ENCODE results near the gene ATXN1L. TPM values are rescaled to one million over a fixed set of nuclear protein-coding genes. Genes with fewer than 3 reads are reported as not detected.

Gene ATXN1L, protein sequence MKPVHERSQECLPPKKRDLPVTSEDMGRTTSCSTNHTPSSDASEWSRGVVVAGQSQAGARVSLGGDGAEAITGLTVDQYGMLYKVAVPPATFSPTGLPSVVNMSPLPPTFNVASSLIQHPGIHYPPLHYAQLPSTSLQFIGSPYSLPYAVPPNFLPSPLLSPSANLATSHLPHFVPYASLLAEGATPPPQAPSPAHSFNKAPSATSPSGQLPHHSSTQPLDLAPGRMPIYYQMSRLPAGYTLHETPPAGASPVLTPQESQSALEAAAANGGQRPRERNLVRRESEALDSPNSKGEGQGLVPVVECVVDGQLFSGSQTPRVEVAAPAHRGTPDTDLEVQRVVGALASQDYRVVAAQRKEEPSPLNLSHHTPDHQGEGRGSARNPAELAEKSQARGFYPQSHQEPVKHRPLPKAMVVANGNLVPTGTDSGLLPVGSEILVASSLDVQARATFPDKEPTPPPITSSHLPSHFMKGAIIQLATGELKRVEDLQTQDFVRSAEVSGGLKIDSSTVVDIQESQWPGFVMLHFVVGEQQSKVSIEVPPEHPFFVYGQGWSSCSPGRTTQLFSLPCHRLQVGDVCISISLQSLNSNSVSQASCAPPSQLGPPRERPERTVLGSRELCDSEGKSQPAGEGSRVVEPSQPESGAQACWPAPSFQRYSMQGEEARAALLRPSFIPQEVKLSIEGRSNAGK
- total RNA-seq (2022; extraction: Qiagen RNA extraction; ENCODE audit: low read depth), result 12.9 to 18.0 TPM (median 17.1 TPM) in 5 replicates

DNA sequence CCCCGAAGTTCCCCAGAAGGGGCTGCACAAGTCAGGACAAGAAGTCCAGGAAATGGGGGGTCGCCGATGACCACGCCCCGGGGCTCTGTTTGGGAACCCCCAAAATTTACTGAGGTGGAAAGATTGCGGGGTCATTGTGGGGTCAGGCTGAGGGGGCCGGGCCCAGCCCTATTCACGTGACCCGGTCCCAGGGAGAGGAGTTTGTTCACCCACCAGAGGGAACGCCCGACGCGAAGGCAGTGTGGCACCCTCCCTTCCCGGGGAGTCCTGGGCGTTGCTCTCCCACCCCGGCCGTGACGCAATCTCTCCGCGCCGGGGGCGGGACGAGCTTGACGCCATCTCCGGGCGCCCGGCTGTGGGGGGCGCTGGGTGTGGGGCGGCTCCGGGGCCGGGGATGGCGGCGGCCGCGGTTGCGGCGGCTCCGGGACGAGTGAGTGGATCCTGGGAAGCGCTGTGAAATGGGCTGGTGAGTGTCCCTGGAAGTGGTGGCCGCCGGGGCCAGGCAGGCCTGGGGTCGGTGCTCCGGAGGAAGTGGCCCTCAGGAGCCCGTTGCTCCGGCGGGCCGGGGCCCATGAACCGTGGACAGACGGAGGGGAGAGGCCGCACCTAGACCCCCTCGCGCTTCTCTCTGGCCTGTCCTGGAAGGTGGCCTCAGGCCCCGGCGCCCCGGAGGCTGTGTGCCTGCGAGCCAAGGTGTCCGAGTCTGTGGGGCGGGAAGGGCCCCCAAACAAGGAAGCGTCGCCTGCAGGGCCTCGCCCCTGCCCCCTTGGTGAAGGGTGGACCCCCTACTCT lies at the start of gene ATXN1L:
Gene ATXN1L, plus strand, starts transcription at position 338 of the 792 bp plus-strand sequence. CDS start 3,765 bp downstream, outside the sequence.

GRCh38 chr16:71808593-71809459 lies 37.0 kb upstream of the ATXN1L start, which contains the start of gene AP1G1:
TSS of gene AP1G1 (minus strand) at chr16:71808834. CDS start at chr16:71789479, 19,355 bp downstream.

GRCh38 chr16:71883849-71884638 lies 38.3 kb downstream of the ATXN1L start, which contains the start of gene ZNF821:
TSS of gene ZNF821 (minus strand) at chr16:71884182. CDS start at chr16:71879946, 4,236 bp downstream.

DNA sequence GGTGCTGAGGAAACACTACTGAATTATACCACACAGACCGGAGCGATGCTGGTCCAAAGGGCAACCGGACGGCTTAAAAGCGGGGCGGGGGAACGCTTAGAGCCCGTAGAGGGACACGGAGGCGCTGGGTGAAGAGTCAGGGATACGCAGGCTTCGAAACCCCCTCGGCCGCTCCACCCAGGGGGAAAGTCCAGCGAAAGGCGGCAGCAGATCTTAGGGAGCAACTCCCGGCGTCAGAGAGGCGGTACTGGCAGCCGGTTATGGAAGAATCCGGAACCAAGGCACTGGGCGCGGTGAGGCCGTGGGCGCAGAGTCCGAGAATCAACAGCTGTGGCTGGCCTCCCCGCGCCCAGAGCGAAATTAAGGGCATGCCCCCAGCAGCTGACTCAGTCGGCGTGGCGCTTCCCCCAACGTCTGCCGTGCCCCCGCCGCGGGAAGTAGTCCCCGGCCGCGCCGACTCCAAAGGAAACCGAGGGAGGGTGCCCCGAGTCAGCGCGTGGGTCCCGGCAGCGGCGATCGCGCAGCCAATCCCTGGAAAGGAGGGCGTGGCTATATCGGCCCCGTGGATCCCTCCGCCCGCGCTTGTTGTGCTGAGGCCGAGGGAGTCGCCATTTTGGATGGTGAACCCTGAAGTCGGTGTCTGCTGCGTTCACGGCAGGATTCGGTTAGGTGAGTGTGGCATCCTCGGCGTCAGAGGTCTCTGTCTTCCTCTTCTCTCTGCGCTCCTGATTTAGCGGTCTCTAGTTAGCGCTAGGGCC lies 49.3 kb downstream of the ATXN1L start, which contains the start of gene IST1:
Gene IST1, plus strand, starts transcription at position 611 of the 758 bp plus-strand sequence. CDS start 20,110 bp downstream, outside the sequence.

Other genes starting within 250 kb of the ATXN1L start
- gene MARVELD3, start 219.8 kb upstream of the ATXN1L start, total RNA-seq (2022; extraction: Qiagen RNA extraction; ENCODE audit: low read depth), result 0.20 to 0.61 TPM (median 0.22 TPM) in 5 replicates
- 6.4 to 10.8 TPM (median 9.6 TPM) in 5 replicates for gene PHLPP2, start 121.3 kb upstream of the ATXN1L start, total RNA-seq (2022; extraction: Qiagen RNA extraction; ENCODE audit: low read depth)
- gene AP1G1, start 37.1 kb upstream of the ATXN1L start, total RNA-seq (2022; extraction: Qiagen RNA extraction; ENCODE audit: low read depth), result 44.8 to 48.6 TPM (median 47.1 TPM) in 5 replicates
- 4.0 to 4.8 TPM (median 4.4 TPM) in 5 replicates for gene ZNF821, start 38.2 kb downstream of the ATXN1L start, total RNA-seq (2022; extraction: Qiagen RNA extraction; ENCODE audit: low read depth)
- gene IST1, start 49.6 kb downstream of the ATXN1L start, total RNA-seq (2022; extraction: Qiagen RNA extraction; ENCODE audit: low read depth), result 163 to 213 TPM (median 171 TPM) in 5 replicates
- not detected in 5 replicates for gene PKD1L3, start 154.4 kb downstream of the ATXN1L start, total RNA-seq (2022; extraction: Qiagen RNA extraction; ENCODE audit: low read depth)
- gene DHODH, start 162.8 kb downstream of the ATXN1L start, total RNA-seq (2022; extraction: Qiagen RNA extraction; ENCODE audit: low read depth), result 12.2 to 16.2 TPM (median 13.4 TPM) in 5 replicates
- not detected in 5 replicates for gene HP, start 208.5 kb downstream of the ATXN1L start, total RNA-seq (2022; extraction: Qiagen RNA extraction; ENCODE audit: low read depth)
- not detected in 5 replicates for gene HPR, start 217.2 kb downstream of the ATXN1L start, total RNA-seq (2022; extraction: Qiagen RNA extraction; ENCODE audit: low read depth)
- gene TXNL4B, start 247.6 kb downstream of the ATXN1L start, total RNA-seq (2022; extraction: Qiagen RNA extraction; ENCODE audit: low read depth), result 18.5 to 27.6 TPM (median 20.6 TPM) in 5 replicates
- 49.1 to 51.5 TPM (median 50.7 TPM) in 5 replicates for gene DHX38, start 247.9 kb downstream of the ATXN1L start, total RNA-seq (2022; extraction: Qiagen RNA extraction; ENCODE audit: low read depth)

All from A549 treated with RU486 at 1 μM for 4 hours (cell line).